GM12801 (cell line): ENCODE measurements around the gene UNKL.

Experiments
- TF ChIP-seq, protein P1 (sequence below): IDR thresholded peaks from one replicate; pipeline ENCODE4 v1.5.1; 2011; ENCODE audit warnings: control low read depth; ENCODE audit not compliant: insufficient read length; ENCODE audit errors: extremely low read depth

The UNKL gene

DNA sequence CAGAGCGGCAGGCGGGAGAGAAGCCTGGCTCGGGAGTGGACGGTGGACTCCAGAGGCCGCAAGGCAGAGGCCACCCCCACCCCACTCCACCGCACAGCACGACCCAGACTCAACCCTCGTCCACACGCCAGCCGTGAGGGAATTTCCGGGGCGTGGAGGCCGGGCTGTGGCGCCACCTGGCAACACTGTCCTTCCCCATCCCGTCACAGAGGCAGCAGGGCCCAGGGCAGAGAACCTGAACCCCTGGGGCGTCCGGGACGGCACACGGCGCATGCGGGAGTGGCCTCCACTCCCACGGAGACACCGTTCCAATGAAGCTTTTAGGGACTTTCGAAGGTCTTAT lies 39.2 kb downstream of the UNKL start:
- TF ChIP-seq, protein P1, sequence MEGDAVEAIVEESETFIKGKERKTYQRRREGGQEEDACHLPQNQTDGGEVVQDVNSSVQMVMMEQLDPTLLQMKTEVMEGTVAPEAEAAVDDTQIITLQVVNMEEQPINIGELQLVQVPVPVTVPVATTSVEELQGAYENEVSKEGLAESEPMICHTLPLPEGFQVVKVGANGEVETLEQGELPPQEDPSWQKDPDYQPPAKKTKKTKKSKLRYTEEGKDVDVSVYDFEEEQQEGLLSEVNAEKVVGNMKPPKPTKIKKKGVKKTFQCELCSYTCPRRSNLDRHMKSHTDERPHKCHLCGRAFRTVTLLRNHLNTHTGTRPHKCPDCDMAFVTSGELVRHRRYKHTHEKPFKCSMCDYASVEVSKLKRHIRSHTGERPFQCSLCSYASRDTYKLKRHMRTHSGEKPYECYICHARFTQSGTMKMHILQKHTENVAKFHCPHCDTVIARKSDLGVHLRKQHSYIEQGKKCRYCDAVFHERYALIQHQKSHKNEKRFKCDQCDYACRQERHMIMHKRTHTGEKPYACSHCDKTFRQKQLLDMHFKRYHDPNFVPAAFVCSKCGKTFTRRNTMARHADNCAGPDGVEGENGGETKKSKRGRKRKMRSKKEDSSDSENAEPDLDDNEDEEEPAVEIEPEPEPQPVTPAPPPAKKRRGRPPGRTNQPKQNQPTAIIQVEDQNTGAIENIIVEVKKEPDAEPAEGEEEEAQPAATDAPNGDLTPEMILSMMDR = no peak

DNA sequence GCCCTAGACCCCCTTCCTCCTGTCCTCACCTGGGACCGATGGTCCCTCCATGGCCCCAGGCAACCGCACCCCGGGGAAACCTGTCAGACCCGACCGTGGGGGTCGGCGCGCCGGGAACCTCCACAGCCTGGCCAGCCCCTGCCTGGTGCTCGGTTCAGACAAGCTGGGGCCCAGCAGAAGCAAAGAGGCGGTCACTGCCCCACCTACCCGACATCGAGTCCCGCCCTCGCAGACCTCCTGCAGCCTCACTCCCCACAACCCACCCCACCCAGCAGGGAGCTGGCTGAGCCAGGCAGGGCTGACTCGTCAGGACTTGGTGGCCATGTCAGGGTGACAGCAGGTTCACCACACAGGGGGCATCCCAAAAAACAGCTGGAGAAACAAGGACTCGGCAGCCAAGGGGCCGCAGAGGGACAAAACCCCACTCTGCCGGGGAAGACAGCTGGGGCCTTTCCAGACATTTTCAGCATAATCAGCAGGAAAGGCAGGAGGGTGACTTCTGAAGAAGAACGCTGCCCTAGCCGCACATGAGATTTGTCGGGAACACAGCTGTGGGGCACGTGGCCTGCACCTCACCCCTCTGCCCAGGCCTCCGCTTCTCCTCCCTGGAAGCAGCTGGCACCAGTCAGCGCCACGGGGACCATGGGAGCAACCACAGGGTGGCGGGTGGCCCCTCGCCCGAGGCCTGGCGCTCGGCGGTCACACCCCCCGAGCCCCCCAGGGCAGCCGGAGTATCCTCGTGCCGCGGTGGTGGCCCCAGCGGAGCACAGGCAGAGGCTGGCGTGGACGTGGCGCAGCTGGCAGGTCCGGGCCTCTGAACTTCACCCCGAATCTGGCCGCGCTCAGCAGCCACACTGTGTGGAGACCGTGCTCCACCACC lies 39.8 kb downstream of the UNKL start:
- TF ChIP-seq, protein P1 = no peak

DNA sequence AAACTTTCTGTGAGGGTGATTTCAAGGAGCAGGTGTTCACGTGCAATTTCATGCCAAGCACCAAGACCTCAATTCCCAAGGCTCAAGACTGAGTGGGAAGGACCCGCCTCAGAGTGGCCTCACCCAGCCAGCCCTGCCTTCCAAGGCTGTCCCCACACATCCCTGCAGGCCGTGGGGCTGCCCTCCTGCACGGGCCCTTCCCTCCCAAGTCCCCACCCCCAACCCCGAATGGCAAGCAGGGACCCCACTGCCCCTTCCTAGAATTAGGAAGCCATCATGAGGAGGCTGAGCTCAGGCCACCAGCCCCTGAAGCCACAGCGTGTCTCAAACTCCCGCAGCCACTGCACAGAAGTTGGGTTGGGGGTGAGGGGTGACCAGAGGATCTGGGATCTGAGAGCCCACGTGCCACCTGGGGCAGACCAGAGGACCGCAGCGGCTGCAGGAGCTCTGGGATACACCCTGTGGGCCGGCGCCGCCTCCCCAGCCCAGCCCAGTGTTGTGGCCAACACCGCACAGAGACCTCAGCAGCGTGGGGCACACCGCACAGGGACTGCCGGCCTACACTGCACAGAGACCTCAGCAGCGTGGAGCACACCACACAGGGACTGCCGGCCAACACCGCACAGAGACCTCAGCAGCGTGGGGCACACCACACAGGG lies 42.1 kb downstream of the UNKL start:
- TF ChIP-seq, protein P1 = no peak

DNA sequence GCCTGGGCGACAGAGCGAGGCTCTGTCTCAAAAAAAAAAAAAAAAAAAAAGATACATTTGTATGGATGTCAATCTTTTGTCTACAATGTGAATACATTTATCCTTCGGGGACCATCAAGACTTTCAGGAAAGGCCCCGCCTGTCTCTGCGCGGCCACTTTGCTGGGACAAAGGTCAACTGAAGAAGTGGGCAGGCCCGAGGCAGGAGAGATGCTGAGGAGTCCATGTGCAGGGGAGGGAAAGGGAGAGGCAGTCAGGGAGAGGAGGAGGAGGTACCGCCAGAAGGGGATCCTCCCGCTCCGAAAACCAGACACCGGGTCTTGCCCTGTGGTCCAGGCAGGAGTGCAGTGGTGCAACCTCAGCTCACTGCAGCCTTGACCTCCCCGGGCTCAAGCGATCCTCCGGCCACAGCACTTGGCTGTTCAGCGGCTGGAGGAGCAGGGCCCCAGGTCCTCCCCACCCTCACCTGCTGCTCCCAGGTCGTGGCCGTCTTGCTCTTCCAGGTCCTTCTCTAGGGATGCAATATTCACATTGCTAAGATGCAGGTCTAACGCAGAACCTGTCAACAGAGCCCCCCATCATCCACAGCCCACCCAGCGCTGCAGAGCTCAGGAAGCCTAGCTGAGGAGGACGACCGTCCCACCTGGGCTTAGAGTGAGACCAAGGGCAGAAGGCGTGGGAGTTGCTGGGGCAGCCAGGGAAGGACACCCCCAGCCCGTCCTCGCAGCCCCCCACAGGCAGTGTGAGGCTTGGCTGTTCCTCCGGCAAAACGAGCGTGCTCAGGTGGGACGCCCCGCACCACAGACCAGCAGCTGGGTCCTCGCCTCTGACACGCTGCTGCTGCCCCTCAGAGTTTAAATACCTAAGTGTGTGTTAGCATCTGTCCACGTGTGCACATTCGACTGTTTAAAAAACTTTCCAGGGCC lies 43.2 kb downstream of the UNKL start:
- TF ChIP-seq, protein P1 = no peak

DNA sequence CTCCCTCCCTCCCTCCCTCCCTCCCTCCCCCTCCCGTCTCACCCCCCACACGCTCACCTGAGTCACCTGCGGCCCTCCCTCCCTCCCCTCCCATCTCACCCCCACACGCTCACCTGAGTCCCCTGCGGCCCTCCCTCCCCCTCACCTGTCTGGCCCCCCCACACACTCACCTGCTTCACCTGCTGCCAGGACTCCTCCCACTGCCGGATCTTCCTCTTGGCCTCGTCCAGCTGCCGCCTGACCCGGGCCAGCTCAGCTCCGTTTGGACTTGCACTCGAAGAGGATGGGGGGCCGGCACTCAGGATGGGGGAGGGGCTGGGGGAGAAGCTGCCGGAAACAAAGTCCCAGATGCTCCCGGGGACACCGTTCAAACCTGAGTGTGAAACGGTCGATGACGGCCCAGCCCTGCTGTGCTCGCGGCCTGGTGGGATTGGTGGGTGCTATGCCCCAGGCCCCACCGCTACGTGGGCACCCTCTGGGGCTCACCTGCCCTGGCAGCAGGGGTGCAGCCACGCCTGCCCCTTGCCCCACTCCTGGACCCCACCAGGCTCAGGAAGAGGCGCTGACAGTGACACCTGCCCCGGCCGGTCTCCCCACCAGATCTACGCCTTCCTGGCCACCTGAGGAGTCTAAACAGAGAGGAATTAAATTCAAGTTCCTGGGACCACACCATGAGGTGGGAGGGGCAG lies 46.9 kb downstream of the UNKL start:
- TF ChIP-seq, protein P1 = no peak

DNA sequence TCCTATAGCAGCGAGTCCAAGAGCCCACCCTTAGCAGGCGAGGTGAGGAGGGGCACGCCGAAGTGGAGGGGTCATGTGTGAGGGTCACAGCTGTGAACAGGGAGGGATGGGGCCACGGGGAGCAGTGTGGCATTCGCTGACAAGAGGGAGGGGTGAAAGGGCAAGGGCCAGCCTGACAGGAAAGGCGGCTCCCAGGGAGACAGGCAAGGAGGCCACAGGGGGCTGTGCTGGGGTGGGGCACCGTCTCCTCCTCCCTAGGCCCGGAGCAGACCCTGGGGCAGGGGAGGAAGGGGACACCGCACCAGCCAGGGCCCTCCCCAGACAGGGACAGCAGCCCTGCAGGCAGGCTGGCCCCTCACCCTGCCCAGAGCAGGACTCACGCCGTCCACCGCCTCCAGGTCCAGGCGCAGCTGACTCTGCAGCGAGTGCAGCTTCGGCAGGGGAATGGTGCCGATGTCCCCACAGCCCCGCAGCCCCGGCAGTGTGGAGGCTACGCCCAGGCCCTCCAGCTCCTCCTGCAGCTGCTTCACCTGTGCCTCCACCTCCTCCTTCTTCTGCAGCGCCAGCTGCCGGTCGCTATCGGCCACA lies 47.7 kb downstream of the UNKL start:
- TF ChIP-seq, protein P1 = no peak
